SK-N-SH treated with all-trans-retinoic acid at 6 μM for 48 hours (cell line): ENCODE data around the gene BCR.

Source experiments
- ATAC-seq: fragments of 200-7000 bp; cut with Tn5 transposase; 3 replicates; pipeline ENCODE4 v1.9.1; 2020; ENCODE audit warnings: mild to moderate bottlenecking, moderate library complexity
- ARNTL ChIP-seq: fragments of 450-650 bp; formaldehyde crosslinking; IDR thresholded peaks from 2 replicates; pipeline ENCODE4 v1.5.0; 2020; ENCODE audit warnings: low read depth, mild to moderate bottlenecking, moderate library complexity, borderline replicate concordance
- BACH2 ChIP-seq: fragments of 250-450 bp; sonication (Bioruptor Pico); IDR thresholded peaks from 2 replicates; pipeline ENCODE4 v1.9.0; 2021; ENCODE audit warnings: mild to moderate bottlenecking, borderline replicate concordance
- CSDC2 ChIP-seq: fragments of 250-450 bp; sonication (Bioruptor Pico); IDR thresholded peaks from 2 replicates; pipeline ENCODE4 v1.5.0; 2020; ENCODE audit warnings: mild to moderate bottlenecking, moderate library complexity
- OSR1 ChIP-seq: fragments of 250-450 bp; sonication (Bioruptor Pico); IDR thresholded peaks from 2 replicates; pipeline ENCODE4 v1.8.0; 2022; ENCODE audit warnings: moderate library complexity, mild to moderate bottlenecking, inconsistent platforms
- PPARA ChIP-seq: fragments of 250-450 bp; sonication (Bioruptor Pico); IDR thresholded peaks from 2 replicates; pipeline ENCODE4 v1.5.0; 2020; ENCODE audit warnings: mild to moderate bottlenecking, borderline replicate concordance
- RARB ChIP-seq: fragments of 250-450 bp; sonication (Bioruptor Pico); IDR thresholded peaks from 2 replicates; pipeline ENCODE4 v1.8.0; 2021; ENCODE audit warnings: mild to moderate bottlenecking, moderate library complexity
- SNAI2 ChIP-seq: fragments of 250-450 bp; sonication (Bioruptor Pico); IDR thresholded peaks from 2 replicates; pipeline ENCODE4 v1.5.0; 2020; ENCODE audit warnings: mild to moderate bottlenecking, moderate library complexity
- TCF4 ChIP-seq: fragments of 250-450 bp; sonication (Bioruptor Pico); IDR thresholded peaks from 2 replicates; pipeline ENCODE4 v1.8.0; 2021; ENCODE audit warnings: mild to moderate bottlenecking, moderate library complexity, borderline replicate concordance
- TOX ChIP-seq: fragments of 250-450 bp; sonication (Bioruptor Pico); IDR thresholded peaks from 2 replicates; pipeline ENCODE4 v1.8.0; 2021; ENCODE audit warnings: mild to moderate bottlenecking, moderate library complexity, borderline replicate concordance
- ZC3H10 ChIP-seq: fragments of 250-450 bp; sonication (Bioruptor Pico); IDR thresholded peaks from 2 replicates; pipeline ENCODE4 v1.5.1; 2021; ENCODE audit warnings: mild to moderate bottlenecking, moderate library complexity
- ZFP30 ChIP-seq: fragments of 450-650 bp; formaldehyde crosslinking; IDR thresholded peaks from 2 replicates; pipeline ENCODE4 v1.5.0; 2022; ENCODE audit warnings: mild to moderate bottlenecking, moderate library complexity
- ZNF565 ChIP-seq: fragments of 450-650 bp; formaldehyde crosslinking; conservative IDR thresholded peaks from 2 replicates; pipeline ENCODE4 v1.5.0; 2020; ENCODE audit warnings: low read depth, mild to moderate bottlenecking, moderate library complexity
- ZNF70 ChIP-seq: fragments of 450-650 bp; formaldehyde crosslinking; IDR thresholded peaks from 2 replicates; pipeline ENCODE4 v1.5.0; 2020; ENCODE audit warnings: mild to moderate bottlenecking, moderate library complexity
- ZNF8 ChIP-seq: fragments of 450-650 bp; formaldehyde crosslinking; IDR thresholded peaks from 2 replicates; pipeline ENCODE4 v1.5.0; 2020; ENCODE audit warnings: mild to moderate bottlenecking, moderate library complexity
- TF ChIP-seq, protein P1 (sequence below): fragments of 250-450 bp; sonication (Bioruptor Pico); IDR thresholded peaks from 2 replicates; pipeline ENCODE4 v1.8.0; 2020; ENCODE audit warnings: mild to moderate bottlenecking, moderate library complexity, borderline replicate concordance
- TF ChIP-seq, protein P2 (sequence below): fragments of 250-450 bp; sonication (Bioruptor Pico); IDR thresholded peaks from 2 replicates; pipeline ENCODE4 v1.5.1; 2021; ENCODE audit warnings: mild to moderate bottlenecking, moderate library complexity
- TF ChIP-seq, protein P3 (sequence below): fragments of 250-450 bp; sonication (Bioruptor Pico); IDR thresholded peaks from 2 replicates; pipeline ENCODE4 v1.5.1; 2020; ENCODE audit warnings: low read depth, mild to moderate bottlenecking, moderate library complexity
- TF ChIP-seq, protein P4 (sequence below): fragments of 250-450 bp; sonication (Bioruptor Pico); IDR thresholded peaks from 2 replicates; pipeline ENCODE4 v1.8.0; 2021; ENCODE audit warnings: low read depth, mild to moderate bottlenecking, moderate library complexity, borderline replicate concordance
- TF ChIP-seq, protein P5 (sequence below): fragments of 250-450 bp; sonication (Bioruptor Pico); IDR thresholded peaks from 2 replicates; pipeline ENCODE4 v1.5.0; 2020; ENCODE audit warnings: mild to moderate bottlenecking, moderate library complexity

BCR gene

DNA sequence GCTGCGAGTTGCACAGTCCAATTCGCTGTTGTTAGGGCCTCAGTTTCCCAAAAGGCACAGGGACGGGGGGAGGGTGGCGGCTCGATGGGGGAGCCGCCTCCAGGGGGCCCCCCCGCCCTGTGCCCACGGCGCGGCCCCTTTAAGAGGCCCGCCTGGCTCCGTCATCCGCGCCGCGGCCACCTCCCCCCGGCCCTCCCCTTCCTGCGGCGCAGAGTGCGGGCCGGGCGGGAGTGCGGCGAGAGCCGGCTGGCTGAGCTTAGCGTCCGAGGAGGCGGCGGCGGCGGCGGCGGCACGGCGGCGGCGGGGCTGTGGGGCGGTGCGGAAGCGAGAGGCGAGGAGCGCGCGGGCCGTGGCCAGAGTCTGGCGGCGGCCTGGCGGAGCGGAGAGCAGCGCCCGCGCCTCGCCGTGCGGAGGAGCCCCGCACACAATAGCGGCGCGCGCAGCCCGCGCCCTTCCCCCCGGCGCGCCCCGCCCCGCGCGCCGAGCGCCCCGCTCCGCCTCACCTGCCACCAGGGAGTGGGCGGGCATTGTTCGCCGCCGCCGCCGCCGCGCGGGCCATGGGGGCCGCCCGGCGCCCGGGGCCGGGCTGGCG is at the start of gene BCR:
TSS of gene BCR (plus strand) at position 209 of the 592 bp plus-strand sequence. CDS start 452 bp downstream, outside the sequence.
- TF ChIP-seq ZC3H10 = 0 out of 2 replicates have a peak, but pooled peaks have one; percentile 32
- TF ChIP-seq, protein P1, sequence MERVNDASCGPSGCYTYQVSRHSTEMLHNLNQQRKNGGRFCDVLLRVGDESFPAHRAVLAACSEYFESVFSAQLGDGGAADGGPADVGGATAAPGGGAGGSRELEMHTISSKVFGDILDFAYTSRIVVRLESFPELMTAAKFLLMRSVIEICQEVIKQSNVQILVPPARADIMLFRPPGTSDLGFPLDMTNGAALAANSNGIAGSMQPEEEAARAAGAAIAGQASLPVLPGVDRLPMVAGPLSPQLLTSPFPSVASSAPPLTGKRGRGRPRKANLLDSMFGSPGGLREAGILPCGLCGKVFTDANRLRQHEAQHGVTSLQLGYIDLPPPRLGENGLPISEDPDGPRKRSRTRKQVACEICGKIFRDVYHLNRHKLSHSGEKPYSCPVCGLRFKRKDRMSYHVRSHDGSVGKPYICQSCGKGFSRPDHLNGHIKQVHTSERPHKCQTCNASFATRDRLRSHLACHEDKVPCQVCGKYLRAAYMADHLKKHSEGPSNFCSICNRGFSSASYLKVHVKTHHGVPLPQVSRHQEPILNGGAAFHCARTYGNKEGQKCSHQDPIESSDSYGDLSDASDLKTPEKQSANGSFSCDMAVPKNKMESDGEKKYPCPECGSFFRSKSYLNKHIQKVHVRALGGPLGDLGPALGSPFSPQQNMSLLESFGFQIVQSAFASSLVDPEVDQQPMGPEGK (CRISPR knock-in tag) = no peak
- TF ChIP-seq, all 23 proteins: peak for 1
- peak; percentile 82 for ATAC-seq

DNA sequence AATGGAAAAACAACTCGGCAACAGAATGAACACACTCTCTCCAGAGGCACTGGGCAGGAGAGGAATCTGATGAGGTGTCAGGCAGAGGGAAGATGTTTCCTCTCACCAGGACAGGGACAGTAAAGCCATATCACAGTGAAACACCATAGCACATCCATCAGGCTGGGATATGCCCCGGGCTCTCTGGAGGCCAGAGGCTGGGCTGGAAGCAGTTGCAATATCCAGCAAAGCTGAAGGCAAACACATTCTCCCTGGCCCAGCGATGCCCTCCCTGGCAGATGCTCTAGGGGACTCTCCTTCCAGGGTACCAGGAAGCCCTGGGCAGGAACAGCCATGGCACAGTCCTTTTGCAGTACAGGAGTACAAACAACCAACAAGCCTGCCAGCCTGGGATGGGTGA is 49.6 kb upstream of the BCR start:
- no peak for ATAC-seq
- no peak for TF ChIP-seq ZNF70 (CRISPR knock-in tag)
- no peak for TF ChIP-seq TOX
- TF ChIP-seq, protein P2, sequence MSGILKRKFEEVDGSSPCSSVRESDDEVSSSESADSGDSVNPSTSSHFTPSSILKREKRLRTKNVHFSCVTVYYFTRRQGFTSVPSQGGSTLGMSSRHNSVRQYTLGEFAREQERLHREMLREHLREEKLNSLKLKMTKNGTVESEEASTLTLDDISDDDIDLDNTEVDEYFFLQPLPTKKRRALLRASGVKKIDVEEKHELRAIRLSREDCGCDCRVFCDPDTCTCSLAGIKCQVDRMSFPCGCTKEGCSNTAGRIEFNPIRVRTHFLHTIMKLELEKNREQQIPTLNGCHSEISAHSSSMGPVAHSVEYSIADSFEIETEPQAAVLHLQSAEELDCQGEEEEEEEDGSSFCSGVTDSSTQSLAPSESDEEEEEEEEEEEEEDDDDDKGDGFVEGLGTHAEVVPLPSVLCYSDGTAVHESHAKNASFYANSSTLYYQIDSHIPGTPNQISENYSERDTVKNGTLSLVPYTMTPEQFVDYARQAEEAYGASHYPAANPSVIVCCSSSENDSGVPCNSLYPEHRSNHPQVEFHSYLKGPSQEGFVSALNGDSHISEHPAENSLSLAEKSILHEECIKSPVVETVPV (CRISPR knock-in tag) = no peak
- TF ChIP-seq TCF4 (CRISPR knock-in tag) = no peak
- no peak for TF ChIP-seq ZNF565

DNA sequence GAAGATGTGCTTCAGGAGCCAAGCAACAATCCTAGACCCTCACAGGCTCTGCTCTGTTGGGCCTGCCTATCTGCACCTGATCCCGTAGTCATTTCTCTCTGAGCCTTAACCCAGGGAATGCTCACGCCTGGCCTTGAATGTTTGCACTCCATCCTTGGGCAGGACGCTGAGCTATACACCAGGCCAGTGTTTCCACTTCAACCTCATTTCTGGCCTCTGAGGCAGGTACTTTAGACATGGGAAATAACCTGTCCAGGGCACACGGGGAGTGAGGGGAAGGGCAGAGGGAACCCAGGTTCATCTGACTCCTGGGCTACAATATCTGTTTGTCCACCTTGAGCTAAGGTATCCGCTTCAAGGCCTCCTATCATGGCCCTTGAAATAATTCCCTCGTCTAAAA is 48.4 kb upstream of the BCR start:
- ATAC-seq = no peak
- TF ChIP-seq PPARA (CRISPR knock-in tag) = no peak

DNA sequence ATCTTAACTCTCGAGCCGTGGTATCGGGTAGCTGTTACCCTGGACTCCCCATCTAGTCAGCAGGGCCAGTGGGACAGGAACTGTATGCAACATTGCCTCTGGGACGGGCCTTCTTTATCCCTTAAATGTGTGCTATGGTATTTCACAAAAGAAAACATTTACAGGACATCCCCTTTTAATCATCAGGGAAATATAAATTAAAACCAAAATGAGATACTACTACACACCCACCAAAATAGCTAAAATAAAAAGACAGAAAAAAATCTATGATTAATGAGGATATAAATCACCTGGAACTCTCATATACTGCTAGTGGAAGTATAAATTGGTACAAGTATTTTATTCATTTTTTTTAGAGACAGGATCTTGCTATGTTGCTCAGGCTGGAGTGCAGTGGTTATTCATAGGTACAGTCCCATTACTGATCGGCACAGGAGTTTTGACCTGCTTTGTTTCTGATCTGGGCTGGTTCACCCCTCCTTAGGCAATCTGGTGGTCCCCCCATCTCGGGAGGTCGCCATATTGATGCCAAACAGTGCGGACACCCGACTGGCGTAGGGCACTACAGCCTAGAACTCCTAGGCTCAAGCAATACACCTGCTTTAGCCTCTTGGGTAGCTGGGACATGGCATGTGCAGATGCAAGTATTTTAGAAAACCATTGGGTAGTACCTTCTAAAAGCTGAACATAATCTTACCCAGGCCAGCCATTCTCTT is 47.8 kb upstream of the BCR start:
- ATAC-seq = no peak
- TF ChIP-seq OSR1 (no peak), ARNTL (CRISPR knock-in tag) (no peak), ZFP30 (CRISPR knock-in tag) (no peak), BACH2 (CRISPR knock-in tag) (no peak), SNAI2 (no peak), ZNF565 (no peak), ZC3H10 (no peak), RARB (CRISPR knock-in tag) (no peak), CSDC2 (no peak), TCF4 (CRISPR knock-in tag) (no peak), ZNF8 (CRISPR knock-in tag) (no peak), TOX (no peak)
- TF ChIP-seq, protein P3, sequence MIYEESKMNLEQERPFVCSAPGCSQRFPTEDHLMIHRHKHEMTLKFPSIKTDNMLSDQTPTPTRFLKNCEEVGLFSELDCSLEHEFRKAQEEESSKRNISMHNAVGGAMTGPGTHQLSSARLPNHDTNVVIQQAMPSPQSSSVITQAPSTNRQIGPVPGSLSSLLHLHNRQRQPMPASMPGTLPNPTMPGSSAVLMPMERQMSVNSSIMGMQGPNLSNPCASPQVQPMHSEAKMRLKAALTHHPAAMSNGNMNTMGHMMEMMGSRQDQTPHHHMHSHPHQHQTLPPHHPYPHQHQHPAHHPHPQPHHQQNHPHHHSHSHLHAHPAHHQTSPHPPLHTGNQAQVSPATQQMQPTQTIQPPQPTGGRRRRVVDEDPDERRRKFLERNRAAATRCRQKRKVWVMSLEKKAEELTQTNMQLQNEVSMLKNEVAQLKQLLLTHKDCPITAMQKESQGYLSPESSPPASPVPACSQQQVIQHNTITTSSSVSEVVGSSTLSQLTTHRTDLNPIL = no peak
- TF ChIP-seq, protein P4, sequence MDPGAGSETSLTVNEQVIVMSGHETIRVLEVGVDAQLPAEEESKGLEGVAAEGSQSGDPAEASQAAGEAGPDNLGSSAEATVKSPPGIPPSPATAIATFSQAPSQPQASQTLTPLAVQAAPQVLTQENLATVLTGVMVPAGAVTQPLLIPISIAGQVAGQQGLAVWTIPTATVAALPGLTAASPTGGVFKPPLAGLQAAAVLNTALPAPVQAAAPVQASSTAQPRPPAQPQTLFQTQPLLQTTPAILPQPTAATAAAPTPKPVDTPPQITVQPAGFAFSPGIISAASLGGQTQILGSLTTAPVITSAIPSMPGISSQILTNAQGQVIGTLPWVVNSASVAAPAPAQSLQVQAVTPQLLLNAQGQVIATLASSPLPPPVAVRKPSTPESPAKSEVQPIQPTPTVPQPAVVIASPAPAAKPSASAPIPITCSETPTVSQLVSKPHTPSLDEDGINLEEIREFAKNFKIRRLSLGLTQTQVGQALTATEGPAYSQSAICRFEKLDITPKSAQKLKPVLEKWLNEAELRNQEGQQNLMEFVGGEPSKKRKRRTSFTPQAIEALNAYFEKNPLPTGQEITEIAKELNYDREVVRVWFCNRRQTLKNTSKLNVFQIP = no peak
- TF ChIP-seq, protein P5, sequence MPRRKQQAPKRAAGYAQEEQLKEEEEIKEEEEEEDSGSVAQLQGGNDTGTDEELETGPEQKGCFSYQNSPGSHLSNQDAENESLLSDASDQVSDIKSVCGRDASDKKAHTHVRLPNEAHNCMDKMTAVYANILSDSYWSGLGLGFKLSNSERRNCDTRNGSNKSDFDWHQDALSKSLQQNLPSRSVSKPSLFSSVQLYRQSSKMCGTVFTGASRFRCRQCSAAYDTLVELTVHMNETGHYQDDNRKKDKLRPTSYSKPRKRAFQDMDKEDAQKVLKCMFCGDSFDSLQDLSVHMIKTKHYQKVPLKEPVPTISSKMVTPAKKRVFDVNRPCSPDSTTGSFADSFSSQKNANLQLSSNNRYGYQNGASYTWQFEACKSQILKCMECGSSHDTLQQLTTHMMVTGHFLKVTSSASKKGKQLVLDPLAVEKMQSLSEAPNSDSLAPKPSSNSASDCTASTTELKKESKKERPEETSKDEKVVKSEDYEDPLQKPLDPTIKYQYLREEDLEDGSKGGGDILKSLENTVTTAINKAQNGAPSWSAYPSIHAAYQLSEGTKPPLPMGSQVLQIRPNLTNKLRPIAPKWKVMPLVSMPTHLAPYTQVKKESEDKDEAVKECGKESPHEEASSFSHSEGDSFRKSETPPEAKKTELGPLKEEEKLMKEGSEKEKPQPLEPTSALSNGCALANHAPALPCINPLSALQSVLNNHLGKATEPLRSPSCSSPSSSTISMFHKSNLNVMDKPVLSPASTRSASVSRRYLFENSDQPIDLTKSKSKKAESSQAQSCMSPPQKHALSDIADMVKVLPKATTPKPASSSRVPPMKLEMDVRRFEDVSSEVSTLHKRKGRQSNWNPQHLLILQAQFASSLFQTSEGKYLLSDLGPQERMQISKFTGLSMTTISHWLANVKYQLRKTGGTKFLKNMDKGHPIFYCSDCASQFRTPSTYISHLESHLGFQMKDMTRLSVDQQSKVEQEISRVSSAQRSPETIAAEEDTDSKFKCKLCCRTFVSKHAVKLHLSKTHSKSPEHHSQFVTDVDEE (CRISPR knock-in tag) = no peak
- TF ChIP-seq, protein P2 (CRISPR knock-in tag) = no peak
